GM18517 (cell line): ENCODE data around the gene PNPLA8.

Experiments used
- ATAC-seq: cut with Tn5 transposase; IDR thresholded peaks from one replicate; pipeline ENCODE4 v1.9.1; 2021; ENCODE audit warnings: mild to moderate bottlenecking, moderate library complexity; ENCODE audit not compliant: unreplicated experiment

Gene PNPLA8

DNA sequence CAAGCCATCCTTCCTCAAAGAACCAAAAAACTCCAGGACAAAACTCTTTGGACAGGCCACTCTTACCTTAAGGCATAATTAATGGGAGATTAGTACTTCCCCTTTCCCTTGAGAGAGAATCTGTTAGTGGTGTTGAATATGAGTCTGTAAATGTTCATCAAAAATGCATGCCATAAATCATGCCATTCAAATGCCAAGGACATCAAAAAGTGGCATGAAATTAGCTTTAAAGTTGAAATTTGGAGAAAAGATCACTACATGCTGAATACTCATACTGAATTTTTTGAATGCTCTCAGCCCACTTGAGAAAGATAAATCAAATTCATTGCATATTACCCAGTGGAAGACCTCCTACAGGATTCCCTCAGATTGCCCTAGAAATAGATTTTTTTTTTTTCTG lies 76.4 kb downstream of the PNPLA8 start:
- no peak for ATAC-seq

DNA sequence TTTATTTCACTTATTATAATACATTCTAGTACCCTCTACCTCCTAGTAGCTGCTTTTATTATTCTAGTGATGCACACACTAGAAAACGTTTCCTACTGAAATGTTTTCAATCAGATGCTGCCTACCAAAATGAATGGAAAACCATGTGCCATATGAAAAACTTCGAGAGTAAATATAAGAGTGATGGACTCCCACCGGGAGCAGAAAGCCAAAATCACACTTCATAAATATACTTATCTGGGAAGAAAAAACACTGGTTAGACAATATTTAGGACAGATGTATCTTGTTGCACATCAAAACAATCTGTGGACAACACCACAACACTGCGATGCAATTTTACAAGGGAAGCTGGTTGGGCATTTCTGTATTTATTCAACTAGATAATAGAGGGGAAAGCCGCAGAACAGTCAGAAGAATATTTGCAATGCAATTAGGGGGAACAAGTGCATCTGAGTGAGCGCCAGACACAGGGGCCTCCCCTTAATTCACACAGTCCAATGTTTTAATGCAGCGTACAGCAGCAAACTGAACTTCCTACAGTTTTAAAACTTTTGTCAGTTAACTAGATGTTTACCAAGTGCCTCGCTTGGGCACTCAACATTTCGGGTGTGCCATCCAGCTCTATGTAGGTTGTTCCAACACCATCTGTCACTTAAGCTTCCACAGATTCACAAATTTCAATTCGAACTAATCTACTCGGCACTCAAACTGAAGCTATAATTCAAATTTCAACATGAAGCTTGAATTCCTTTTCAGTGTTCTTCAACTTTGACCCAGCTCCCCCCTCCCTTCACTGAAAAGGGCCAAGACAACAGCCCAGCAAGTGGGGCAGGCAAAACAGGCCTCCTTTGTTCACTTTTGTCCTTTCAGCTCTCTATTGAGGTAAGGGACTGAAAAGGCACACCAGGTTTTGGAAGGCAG lies 77.1 kb downstream of the PNPLA8 start:
- no peak for ATAC-seq

DNA sequence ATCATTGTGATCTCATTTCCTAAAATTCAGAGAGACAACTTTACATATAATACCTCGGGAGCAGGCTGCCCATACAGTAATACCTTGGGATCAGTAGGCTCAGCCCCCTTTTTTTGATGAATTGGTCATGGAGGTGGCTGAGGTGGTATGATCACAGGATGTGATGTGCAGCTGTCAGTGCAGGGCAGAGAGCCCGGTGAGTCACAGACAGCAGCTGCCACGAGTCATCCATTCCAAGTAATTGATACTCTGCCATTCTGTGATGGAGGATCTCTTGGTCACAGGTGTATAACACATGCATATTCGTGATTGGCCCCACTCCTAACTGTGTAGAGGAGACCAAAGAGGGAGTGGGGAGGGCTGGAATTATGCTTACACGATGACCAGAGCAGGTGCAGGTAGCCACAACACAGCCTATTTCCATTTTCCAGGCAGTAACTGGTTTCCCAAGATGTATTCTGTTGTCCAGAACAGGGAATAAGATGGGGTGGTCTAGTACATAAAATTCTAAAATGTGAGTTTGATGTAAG lies 83.8 kb downstream of the PNPLA8 start:
- no peak for ATAC-seq

DNA sequence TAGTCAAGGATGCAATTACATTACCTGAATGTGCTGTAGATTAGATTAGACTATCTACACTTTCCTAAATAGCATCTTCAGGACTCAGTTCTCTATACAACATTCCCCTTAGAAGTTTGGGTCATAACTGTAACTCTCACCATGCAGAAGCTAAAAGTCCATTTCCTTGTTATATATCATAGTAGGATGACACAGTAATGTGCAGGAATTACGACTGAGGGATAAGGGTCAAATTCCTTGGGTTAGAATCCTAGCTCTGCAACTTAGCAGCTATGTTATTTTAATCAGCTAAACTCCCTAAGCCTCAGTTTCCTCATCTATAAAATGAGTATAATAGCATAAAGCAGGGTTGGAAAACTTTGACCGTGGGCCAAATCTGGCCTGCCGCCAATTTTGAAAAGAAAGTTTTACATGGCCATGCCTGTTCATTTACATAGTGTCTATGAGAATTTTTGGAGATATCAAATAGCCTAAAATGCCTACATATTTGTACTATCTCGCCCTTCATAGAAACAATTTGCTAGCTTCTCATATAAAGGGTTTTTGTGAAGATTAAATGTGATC lies 84.5 kb downstream of the PNPLA8 start:
- ATAC-seq: no peak

DNA sequence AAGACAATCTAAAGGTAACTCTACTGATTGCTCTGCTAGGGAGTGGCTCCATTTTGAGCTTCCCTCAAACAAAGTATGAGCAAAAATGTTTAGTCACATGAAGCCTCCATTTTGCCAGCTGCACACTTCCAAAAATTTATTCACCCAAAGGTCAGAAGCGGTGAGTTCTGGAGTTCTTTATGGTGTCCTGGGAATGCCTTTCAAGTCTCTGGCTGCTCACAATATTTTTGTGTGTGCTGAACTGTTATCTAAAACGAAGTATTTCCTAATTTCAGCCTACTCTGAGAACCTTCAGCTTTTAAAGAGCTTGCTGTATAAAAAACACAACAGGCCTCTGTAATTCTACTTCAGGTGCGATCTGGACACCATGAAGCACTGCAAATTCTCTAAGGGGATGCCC lies 85.3 kb downstream of the PNPLA8 start:
- no peak for ATAC-seq

DNA sequence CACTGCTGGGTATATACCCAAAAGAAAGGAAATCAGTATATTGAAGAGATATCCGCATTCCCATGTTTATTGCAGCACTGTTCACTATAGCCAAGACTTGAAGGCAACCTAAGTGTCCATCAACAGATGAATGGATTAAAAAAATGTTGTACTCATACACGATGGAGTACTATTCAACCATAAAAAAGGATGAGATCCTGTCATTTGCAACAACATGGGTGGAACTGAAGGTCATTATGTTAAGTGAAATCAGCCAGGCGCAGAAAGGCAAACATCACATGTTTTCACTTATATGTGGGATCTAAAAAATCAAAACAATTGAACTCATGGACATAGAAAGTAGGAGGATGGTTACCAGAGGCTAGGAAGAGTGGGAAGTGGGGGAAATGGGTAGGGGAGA lies 89.0 kb downstream of the PNPLA8 start:
- ATAC-seq: no peak

DNA sequence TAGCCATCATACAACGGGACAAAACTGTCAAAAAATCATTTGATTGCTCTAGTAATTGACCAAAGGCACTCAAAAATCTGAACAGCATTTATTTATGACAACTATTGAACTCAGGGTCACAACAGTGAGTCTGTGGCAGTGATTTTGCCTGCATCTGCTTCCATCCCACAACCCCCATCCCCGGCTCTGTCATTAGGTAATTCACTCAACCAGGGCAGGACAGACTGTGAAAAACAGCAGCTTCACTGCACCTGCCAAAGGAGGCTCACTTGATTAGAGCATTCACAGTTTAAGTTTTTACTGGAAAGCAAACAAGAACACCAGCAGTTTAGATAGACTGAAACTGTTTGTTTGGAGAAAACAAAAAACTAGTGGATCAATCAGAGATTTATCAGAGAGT lies 91.9 kb downstream of the PNPLA8 start:
- ATAC-seq: no peak

DNA sequence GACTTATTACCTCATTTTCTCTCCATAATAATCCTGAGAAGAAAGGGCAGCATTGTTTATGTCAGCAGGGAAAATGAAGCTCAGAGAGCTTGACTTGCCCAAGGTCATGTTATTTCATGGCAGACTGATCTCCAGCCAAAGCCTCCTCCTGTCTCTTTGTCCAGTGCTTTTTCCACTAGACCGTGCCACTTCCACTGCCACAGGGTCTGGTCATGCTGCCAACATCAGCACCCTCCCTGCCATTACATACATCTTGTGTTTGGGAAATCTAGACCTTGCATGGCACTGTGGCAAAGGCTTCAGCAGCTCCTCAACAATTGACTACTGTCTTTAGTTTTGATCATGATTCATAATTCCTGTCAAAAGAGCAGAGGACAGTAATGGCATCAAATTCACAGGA lies 94.8 kb downstream of the PNPLA8 start:
- ATAC-seq: no peak

DNA sequence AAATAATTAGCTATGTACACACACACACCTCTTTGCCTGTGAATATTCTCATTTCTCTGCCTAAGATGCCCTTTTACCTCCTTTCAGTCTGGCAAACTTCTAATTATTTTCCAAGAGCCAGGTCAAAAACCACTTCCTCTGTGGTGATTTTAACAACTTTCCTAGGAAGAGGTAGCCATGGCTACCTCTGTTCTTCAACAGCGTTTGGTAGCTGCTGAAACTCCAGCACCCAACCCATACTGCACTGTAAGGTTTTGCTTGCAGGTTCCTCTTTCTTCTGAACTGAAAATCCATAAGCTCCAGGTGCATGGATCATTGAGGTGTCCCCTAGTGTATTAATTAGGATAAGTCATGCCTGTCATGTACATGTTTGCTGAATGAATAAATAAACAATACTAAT lies 95.3 kb downstream of the PNPLA8 start:
- no peak for ATAC-seq

DNA sequence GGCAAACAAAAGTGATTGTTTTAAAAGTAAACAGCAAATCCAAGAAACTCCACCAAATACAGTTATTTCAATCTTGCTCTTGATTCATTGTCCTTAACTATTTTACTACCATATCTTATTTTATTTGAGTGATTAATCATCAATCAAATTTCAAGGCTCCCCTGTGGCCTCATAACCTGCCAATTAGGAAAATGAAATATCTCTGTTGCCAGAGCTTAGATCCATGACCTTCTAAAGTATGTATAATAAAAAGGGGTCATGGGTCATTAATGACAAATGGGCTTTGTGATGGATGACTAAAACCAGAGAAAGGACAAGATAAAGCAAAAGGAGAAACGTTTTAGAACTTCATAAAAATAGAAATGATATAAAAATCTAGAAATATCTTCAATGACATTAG lies 98.2 kb downstream of the PNPLA8 start:
- ATAC-seq: no peak

DNA sequence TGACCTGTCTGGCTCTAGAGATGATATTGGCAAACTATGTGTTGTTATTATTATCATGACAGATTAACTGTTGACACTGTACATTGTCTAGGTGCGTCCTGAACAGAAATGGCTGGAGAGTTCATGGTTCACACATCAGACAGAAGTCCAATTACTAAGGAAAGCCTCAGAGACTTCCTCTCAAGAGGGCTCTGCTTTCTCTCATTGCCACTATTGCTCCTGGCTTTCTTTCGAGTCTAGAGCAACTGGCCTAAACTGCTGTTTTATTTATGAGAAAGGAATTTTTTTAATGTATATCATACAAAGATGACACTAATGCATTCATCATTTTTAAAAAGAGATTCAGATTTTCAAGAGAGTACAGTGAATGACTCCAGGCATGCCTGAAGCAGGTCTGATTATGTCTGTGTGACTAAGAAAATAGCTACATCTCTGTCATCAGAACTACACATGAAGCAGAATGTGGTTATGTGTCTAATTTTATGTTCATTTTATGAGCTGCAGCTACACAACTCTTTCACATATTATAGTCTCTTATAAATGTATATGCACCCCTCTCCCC lies 100.1 kb downstream of the PNPLA8 start:
- no peak for ATAC-seq

DNA sequence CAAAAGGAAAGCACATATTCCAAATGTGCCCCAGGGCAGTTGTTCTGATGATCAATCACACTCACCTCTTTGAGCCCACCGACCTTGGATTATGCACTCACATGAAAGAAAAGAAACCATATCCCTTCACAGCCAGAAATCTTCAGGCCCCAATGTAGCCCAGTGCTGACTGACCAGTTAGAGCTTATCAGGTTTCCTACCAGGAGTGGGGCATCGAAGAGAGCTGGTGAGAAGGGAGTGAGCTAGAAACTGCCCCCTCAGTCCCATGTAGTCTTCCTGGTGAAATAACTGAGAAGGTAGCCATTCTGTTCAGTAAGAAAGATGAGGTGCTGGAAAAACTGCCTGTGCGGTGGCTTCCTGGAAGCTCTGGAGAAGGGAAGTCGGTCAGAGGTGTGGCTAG lies 101.9 kb downstream of the PNPLA8 start:
- no peak for ATAC-seq

DNA sequence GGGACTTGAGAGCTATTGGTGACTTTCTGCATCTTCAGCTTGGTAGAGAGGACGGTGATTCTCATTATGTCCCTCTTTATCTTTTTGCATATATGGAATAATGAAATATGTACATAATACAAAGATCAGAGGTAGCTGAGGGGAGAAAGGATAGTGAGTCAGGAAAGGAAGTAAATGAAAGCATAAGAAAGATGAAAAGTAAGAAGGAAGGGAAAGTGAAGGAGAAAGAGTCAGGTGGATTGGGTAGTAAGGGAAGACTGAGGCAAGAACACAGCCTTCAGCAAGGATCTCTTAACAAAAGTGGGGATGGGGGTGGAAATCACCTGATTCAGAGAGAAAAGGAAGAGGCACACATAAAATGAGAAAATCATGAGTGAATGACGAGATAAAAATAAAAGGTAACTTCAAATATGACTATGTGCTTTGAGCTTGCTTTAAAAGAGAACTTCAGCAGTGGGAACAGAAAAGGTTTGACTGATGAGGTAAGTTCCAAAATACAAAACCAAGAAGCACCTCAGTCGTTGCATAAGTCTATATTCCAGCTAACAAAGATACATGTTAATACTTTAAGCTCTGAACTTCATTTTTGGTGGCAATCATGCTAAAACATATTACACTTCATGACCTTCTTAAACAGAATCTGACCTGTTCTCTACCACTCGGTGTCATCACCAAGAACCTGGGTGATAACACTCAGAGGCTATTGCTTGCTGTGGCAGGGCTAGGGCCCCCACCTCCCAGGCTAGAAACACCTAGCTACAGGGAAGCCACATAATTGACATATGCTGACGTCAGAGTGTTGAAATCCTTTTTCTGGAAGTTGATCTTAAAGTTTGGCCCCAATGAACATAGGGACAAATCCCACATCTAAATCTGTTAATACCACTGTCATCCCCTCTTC lies 102.6 kb downstream of the PNPLA8 start:
- no peak for ATAC-seq

DNA sequence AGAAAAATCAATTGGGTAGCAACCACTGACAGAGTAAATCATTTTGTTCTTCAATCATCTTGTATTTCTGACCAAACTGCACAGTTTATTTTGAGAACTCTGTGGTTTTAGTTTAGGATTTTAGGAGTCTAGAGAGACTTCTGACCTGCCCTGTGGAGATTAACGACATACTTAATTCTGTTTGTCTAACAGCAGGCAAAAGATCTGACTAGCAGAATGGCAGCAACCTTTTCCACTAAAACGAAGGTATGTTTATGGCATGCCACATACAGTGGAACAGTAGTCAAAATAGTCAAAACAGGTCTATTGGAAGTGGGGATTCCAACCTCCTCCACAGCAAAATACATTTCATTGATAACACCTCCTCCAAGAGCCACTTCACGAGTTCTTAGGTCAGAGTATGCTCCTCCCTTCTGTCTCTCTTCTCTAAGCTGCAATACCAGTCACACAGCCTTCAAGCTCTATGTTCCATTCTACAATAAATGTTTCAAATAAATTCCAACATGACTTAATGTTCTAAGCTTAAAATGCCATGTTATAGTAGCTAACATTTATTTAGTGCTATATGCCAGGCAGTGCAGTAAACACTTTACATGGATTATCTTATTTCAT lies 104.1 kb downstream of the PNPLA8 start:
- no peak for ATAC-seq
